NOMO-1 treated with dmso at 0.1 percent for 144 hours (cell line): ENCODE results near the gene LRMDA.
"Not testable (repeated sequence)": the region's sequence is repeated elsewhere in the genome, so short reads cannot be mapped to it uniquely, and the experiment has no call there.

ENCODE experiments used
- DNase-seq: peaks from one replicate; lab custom pipeline; 2025; ENCODE audit not compliant: unreplicated experiment; lab: John Stamatoyannopoulos, UW

Gene LRMDA

DNA sequence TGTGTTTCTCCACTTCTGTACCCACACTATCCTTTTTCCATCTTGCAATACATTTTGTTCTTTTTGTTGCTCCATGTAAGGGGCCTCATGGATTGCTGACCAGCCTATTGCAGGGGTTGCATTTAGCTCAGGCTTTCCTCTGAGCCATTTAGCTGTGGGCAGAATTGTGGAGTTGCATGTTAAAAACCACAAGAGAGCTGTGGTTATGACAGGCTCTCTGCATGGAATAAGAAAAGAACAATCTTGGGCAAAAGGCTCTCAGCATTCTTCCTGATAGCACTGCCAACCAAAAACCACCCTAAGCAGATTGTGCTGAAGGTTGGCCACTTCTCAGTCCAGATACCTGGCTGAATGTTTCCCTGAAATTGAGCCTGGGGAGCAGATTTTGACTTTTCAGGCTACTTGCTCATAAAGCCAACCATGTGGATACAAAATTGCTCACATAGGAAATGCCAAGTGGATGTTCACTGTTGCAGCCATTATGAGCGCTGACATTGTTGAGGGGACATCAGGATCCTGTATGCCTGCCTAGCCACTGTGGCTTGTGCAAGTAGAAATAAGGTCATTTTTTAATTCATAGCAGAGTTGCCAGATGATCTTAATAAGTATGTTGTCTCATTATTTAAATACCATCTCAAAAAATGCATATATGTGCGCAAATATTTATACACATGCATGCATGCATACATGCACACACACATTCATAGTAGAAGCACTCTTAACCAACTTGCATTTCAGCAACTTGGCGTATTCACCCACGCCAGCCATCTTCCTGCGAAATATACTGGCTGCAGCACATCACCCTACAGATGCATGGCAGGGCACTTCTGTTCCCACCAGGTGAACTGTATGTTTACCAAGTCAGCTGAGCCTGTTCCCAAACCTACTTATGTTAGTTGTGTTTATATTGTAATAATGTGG lies 695.4 kb downstream of the LRMDA start:
- peak; percentile 34 for DNase-seq

DNA sequence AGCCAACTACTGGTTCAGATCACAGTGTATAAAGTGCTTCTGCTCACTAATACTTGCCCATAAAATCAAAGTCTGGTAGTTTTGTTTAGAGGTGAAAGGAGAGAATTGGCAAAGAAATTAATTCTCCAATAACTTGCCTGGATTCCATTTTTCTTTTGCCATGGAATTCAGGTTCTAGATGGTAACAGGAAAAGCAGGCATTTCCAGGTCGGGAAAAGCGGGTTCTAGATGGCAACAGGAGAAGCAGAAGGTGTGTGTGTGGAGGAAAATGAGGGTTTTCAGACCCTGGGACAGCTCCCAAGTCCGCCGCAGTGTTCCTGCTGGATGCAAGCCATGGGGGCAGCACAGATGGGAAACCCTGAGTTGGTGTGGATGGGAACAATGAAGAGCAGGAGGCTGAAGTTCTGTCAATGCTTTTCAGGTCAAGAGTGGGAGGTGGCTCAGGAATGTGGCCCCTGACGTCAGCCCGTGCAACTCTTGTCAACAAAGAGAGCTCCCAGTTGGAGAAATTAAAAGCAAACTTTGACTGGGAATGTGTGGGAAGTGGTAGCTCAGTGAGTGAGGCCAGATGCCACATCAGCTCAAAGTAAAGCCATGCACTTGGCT lies 696.7 kb downstream of the LRMDA start:
- DNase-seq: no peak

- DNase-seq: no peak
These were observed 697.8 kb downstream of the LRMDA start for GRCh38 chr10:76129213-76129612.

DNA sequence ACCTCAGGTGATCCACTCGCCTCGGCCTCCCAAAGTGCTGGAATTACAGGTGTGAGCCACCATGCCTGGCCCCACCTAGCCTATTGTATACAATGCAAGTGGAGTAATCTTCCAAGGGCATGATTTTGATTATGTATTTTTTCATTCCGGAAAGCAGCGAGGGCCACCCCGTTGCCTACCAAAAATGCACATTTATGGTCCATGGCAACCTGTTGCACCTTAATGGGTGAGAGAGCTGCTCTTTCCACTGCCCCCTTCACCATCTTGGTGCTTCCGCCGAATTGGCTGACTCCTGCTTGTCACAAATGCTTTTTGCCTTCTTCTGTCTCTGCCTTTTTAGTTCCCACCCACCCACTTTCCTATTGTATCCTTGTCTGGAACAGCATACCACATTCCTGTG lies 699.5 kb downstream of the LRMDA start:
- DNase-seq: no peak

DNA sequence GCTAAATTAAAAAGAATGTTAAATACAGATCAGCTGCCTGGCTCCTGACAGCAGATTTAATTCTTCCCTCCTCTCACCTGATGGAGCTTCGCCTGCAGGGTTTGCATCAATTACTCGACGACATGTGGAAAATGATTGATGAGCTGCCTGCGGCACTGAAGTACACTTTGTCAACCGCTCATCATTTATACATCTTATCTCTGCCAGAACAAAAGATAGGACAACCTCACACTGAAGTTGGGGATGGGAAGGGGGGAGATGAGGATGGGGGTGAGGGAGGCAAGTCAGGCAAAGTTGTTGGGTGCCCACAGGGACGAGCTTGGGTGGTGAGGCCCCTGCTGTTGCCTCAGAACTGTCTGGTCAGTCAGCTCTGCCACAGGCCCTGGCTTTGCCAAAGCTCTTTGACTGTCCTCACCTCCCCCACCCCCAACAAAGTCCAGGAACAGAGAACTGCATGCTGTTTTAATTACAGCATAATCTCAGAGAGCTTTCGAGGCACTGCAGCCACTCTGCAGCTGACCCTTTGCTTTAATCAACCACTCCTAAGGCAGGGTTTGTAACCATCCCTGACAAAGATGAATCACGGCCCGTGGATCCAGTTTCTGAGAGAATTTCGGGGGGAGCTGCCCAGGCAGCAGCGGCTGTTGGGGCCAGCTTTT lies 702.3 kb downstream of the LRMDA start:
- DNase-seq: no peak

DNA sequence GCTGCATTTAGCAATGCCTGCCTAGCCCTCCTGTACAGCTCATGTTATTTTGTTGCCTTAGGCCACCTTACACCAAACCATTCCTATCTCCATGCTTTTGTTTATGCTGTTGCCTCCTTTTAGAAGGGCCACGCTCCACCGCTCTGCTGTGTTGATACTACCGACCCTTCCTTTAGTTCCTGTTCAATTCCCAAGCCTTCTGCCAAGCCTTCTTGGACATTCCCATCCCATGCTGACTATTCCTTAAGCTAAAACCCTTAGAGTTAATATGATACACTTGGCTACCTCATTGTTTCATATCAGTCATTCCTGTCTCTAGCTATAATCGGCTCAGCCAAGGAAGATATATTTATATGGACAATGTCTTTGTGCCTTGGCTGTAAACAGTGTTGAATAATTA lies 705.5 kb downstream of the LRMDA start:
- no peak for DNase-seq

DNA sequence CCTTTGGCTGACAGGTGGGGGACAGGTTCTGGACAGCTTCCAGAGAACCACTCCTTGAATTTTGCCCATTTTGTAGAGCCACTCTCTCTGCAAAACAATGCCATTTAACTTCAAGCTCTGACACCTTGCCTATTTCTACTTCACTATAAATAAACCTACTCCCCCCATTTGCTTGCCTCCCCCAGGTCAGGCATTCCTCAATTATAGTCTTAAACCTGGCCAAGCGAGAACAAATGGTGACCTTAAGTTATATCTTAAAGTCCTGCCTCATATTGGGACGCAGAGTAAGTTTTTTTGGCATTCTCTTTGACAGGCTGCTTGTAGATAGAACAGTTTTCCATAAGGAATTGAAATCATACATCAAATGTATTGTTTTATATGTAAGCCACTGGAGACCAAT lies 706.9 kb downstream of the LRMDA start:
- DNase-seq: no peak

DNA sequence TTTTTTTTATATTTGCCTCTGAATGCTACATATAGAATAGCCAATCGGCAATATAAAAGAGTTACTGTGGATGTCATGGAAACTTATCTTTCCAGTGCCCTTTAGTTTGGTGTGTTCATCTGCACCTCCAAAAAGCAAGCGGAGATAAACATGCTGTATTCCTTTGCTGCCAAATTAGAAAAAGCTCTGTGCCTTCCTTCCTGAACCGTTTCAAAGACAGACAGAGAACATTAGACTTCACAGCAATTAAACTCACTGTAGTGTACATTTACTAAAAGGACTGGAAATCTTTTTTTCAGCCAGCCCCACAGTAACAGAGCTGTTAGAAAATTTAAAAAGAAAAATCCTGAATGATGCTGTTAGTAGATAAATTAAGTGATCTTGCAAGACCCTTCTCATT lies 707.5 kb downstream of the LRMDA start:
- no peak for DNase-seq

- DNase-seq: no peak
These were observed 708.0 kb downstream of the LRMDA start for GRCh38 chr10:76139431-76139830.

- no peak for DNase-seq
These were observed 710.0 kb downstream of the LRMDA start for GRCh38 chr10:76141376-76141775.

DNA sequence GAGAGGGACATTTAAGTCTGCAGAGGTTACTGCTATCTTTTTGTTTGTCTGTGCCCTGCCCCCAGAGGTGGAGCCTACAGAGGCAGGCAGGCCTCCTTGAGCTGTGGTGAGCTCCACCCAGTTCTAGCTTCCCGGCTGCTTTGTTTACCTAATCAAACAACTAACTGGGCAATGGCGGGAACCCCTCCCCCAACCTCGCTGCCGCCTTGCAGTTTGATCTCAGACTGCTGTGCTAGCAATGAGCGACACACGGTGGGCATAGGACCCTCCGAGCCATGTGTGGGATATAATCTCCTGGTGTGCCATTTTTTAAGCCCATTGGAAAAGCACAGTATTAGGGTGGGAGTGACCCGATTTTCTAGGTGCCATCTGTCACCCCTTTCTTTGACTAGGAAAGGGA lies 716.8 kb downstream of the LRMDA start:
- not testable (repeated sequence) for DNase-seq

- no peak for DNase-seq
These were observed 717.8 kb downstream of the LRMDA start for GRCh38 chr10:76149182-76149581.

- DNase-seq: no peak
These were observed 718.2 kb downstream of the LRMDA start for GRCh38 chr10:76149602-76150138.

GRCh38 chr10:76150139-76150875 lies 718.9 kb downstream of the LRMDA start:
- no peak for DNase-seq

DNA sequence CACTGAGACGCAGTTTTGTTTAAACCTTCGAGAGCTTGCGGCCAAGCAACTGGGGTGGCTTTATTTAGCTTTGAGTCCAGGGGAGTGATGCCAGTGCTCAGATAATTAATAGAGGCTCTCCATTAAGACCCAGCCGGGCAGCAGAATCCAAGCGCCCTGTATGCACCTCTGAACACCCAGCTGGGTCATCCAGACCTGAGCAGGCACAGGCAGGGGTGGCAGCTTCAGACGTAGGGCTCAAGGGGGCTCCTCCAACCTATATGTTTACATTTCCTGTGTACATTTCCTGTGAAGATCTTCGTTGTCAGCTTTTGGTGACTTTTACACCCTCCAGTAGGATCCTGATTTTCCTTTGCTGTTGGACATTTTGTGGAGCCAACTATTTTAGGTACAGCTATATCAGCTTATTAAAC lies 719.5 kb downstream of the LRMDA start:
- no peak for DNase-seq

DNA sequence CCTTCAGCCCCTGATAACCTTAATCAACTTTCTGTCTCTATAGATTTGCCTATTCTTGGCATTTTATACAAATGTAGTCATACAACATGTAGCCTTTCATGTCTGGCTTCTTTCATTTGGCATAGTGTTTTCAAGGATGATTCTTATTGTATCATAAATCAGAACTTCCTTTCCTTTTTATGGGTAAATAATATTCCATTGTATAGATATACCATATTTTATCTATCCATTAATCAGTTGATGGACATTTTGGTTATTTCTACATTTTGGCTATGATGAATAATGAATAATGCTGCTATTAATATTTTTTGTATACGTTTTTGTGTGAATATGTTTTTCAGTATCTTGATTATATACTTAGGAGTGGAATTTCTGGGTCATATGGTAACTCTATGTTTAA lies 720.8 kb downstream of the LRMDA start:
- no peak for DNase-seq

GRCh38 chr10:76155961-76156360 lies 724.5 kb downstream of the LRMDA start:
- DNase-seq: no peak

DNA sequence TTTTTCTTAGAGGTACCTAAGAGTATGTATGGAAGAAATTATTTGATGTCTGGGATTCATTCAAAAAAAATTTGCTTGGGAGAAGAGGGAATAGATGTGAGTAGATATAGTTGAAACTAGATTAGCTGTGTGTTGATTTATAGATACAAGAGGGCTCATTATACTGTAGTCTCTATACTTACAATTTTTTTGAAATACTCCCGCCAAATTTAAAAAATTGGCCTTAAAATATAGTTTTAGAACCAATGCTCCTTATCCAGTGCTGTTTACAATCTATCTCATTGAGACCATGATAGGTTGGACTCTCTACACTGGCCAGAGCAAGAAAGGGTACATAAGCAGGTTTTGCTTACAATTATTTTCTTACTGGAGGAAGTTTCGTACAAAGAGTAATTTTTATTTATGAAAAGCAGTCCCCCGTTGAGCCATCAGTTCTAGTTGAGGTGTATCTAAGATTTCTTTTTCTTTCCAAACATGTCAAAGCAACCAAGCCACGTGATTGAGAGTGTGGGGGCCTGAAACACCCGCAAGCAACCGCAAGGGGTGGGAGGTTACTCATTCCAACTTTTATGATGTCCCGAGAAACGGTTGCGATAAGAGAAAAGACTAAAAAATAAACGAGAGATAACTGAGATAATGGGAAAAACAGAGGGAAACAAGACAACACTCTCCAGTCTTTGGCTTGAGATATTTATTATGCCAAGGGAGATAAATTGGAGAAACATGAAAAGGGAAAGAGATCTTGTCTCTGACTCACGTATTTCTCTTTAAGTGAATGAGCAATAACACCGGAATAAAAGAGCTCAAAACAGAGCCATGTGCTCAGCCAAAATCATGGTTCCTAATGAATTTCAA lies 729.2 kb downstream of the LRMDA start:
- no peak for DNase-seq

DNA sequence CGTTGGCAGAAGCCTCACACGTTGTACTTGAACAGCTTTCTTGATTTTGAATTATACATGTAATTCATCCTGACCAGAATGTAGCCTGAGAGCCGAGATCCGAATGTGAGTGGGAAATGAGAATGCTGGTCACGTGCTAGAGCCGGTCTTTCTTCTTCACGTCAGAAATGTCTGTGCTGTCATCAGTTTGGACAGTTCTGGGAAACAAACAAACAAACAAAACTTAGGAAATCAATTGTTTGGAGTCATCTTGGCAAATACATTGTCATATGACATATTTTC lies 729.8 kb downstream of the LRMDA start:
- DNase-seq: no peak

DNA sequence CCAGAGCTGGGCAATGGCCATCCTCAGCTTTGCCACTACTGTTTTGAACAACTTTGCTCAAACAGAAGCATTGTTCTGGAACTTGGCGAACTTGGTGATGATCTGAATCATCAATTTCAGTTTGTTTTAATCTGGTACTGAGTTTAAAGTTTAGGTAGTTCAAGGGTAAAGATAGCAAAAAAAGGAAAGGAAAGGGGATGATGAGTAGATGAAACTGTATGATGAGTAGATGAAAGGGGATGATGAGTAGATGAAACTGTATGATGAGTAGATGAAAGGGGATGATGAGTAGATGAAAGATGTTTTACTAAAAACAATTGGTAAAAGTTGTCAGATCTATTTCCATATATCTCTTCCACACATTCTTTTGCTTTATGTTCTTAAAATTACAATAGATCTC lies 737.0 kb downstream of the LRMDA start:
- no peak for DNase-seq
